Right lobe of liver (tissue), 4 donors: ENCODE data around the gene AKT1S1.

Source experiments
- CTCF ChIP-seq, 4 donors: fragments of 200-600 bp in 3 of 4; fragments of 450-650 bp in 1 of 4; IDR thresholded peaks; one replicate each; pipeline versions ENCODE4 v1.5.1 to v1.8.0; 2016 to 2022; ENCODE audit warnings: antibody characterized with exemption in 4 of 4, mild to moderate bottlenecking in 2 of 4
- POLR2A ChIP-seq: fragments of 450-650 bp; IDR thresholded peaks from one replicate; pipeline ENCODE4 v1.6.1; 2017; ENCODE audit warnings: antibody characterized with exemption, mild to moderate bottlenecking
- donor health status: DM: no; HTN: no; CAD: no.
- donor health status: DM: no; HTN: no; CAD: no.
- donor health status: DM: no; HTN: yes; CAD: no.

- TF ChIP-seq CTCF (IDR thresholded peaks at IDR 0.05) = no peak
- no peak for TF ChIP-seq POLR2A
These were observed 48.0 kb downstream of the AKT1S1 start for GRCh38 chr19:49829200-49829599.
